ENCODE results near the gene SHISAL2B.

DNA sequence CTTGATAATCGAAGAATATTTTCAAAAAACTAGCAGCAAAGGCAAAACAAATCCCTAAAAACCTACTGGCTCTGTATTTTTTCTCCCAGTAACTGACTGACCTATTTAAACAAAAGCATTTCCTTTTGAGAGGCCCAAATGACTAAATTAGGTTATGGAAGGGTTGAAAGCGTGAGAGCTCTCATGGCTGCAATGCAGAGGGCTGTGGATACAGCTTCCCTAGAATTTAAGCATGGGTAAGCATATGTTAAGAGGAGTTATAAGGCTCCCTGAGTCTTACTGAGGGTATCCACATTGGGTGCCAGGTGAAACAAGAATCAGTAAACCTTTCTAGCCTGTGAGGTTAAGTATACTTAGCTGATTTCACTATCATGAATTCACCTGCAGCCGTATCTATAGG lies 32.3 kb downstream of the SHISAL2B start:
- no peak for TF ChIP-seq CTCF (IDR thresholded peaks at IDR 0.05)
- no peak for TF ChIP-seq POLR2A (IDR thresholded peaks at IDR 0.05)
